Hematopoietic multipotent progenitor cell treated with erythropoietin and hydrocortisone succinate and interleukin-3 and kit ligand, for 6 days (in vitro differentiated cells): ENCODE results near the gene PAPPA2.

Experiments used
- DNase-seq: peaks from one replicate; pipeline ENCODE4 v3.0.0-alpha.2; 2015

The PAPPA2 gene

DNA sequence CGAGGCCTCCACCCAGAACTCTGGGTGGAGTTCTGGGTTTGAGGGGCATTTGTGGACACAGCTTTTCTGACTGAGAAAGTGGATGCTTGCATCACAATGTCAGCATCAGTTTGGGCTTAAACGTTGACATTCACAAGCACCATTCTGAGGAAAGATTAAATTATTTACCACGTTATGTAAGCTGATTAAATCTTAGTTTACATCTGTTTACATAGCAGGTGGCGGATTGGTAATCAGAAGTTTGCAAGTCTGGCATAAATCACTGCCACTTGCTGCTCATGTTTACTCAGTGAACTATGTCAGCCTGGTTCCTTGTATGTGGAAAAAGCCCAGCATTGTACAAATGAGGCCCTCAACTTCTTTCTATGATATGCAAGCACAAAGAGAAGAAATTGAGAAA, 310.1 kb downstream of the PAPPA2 start:
- no peak for DNase-seq

DNA sequence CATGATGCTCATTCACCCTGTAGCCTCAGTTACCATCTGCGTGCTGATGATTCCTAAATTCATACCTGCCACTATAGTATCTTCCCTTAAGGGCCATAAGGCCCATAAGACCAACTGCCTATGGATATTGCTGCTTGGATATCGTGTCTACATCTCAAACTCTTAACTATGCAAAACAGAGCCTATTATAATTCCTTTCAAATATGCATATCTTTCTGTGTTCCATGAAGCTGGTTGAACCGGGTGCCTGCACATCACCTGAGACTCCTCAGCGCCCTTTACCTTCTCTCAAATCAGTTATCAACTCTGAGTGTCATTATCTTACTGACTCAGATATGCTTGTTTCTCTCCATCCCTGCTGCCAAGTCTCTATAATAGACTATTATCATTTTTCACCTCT, 311.2 kb downstream of the PAPPA2 start:
- DNase-seq: no peak

DNA sequence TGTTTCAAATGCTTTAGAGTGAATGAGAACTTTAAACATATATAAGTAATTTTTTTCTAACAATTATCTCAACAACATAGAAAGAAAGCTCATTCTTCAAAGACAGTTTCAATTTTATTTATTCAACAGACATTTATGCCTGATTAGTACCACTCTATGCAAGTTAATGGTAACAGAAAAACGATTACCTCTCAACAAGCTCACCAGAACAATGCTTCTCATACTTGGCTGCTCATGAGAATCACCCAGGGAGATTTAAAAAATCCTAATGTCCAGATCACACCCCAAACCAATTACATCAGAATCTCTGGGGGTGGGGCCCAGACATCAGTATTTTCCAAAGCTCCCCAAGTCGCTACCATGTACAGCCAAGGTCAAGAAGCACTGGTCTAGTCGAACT, 312.4 kb downstream of the PAPPA2 start:
- no peak for DNase-seq

DNA sequence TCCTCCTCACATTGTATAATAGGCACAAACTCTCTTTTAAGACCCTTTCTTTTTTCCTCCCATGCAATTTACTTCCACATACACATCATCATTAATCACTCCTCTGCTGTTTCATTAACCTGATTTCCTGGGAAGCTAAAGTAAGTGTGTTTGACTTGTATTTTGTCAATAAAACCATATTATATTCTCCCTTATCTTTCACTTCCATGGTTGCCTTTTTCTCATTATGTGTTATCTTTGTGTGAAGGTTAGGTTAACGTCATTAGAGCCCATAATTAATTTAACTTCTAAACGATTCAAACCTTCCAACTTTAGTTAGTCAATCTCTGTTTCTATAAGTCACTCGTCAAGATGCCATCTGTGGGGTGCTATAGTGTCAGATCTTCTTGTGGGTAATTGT, 313.0 kb downstream of the PAPPA2 start:
- no peak for DNase-seq

DNA sequence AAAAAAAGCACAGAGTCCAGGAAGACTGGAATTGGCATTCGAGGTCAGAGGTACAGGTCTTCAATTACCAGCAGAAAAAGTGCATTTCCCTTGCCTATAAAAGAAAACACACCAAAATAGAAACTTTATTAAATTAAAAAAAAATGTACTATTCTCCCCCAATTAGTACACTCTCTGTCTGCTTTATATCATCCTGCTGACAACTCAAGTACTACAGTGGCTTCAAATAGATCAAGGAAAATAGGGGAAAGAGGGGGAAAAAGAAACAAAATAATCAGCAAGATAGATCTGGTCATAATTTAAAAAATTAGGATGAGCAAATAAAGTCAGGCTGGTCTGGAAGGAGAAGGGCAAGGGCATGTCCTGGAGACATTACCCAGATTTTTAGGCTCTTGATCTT, 315.1 kb downstream of the PAPPA2 start:
- no peak for DNase-seq

DNA sequence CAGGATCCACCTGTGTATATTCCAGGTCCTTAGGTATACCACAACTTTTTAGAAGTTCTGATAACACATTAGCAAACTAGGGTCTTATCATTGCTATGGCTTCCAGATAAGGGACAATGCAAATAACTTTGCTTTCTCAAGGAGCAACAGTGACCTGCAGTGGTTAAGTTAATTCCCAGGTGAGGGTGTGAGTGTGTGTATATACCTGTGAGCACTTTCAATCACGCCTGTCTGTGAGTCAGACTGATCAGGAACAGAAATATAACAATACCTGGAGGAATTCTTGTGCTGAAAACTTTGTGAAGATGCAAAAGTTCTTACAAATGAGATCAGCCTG, 317.0 kb downstream of the PAPPA2 start:
- DNase-seq: no peak

DNA sequence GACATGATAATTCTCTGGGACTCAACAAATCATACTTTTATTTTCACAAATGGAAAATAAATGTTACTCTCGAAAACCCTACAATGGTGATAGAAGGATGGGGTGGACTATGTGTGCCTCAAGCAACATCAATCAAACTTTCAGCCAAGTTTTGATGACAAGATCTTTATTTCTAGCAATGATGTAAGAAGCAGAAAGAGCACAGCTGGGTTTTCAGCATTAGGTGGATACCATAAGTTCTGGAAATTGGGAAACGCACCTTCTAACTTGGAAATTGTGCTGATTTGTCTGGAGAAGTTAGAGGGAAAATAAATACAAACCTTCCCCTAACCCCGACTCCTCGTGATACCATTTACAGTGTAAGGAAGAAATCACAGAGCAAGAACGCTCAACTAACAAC, 320.3 kb downstream of the PAPPA2 start:
- DNase-seq: no peak

DNA sequence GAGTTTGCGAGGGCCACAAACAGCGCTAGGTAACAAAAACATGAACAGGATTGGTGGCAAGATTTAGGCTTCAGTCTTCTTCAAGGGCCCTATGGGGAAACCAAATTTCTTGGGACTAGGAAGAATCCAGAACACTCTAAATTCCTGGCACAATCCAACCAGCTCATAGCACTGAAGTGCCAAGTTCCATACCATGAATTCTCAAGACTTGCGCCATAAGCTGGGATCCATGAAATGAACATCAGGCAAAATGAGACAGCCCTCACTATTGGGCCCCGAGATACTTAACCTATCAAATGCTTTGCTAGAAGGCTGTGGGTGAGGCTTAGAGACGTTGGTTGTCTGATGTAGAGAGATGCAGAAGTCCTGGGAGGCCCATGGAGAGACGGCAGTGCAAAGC, 322.1 kb downstream of the PAPPA2 start:
- no peak for DNase-seq

DNA sequence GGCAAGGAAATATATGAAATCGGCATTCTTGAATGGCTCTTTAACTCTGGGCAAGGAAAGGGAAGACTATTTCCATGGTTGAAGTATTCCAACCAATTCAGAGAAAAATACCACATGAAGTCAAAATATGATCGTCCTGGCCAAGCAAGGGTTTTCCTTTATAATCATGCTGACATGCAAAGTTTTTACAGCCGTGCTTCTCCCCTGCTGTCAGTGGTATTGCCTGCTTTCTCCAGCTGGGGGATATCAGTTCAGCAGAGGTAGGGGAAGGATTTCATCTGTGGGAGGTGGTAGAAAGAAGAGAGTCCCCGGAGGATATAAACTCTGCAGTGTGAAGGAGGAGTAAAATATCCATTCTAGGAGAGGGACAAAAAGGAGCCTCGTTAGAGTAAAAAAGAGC, 322.8 kb downstream of the PAPPA2 start:
- DNase-seq: no peak

DNA sequence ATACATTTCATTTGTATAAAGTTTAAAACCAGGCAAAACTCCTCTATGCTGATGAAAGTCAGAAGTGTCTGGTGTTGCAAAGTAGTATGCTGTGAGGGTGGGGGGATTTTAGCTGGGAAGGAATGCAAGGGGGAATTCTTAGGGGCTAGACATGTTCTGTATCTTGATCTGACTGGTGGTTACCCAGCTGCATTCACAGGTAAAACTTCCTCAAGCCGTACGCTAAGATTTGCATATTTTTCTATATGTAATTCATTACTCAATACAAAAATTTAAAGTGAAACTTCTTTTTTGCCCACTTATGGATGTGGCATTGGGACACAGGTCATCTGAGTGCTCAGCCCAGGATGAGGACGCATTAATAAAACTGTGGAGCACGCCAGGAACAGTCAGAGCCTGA, 323.3 kb downstream of the PAPPA2 start:
- no peak for DNase-seq

DNA sequence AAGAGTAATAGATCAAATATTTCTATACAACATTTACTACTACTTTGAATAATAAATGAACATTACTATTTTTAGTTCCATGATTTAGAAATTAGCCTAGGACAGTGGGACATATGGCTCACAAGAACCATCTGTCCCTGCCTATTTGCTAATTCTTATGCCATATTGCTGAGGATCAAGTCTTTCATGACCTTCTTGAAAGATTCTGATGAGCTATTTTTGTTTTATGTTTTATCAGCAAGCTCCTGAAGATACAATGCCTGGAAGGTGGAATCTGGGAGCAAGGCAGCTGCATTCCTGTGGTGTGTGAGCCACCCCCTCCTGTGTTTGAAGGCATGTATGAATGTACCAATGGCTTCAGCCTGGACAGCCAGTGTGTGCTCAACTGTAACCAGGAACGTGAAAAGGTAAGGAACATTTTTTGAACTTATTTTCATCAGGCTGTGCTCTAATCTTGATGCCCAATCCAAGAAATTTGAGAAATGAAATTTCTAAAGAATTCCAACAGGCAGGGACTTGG, 326.7 kb downstream of the PAPPA2 start:
- DNase-seq: no peak

DNA sequence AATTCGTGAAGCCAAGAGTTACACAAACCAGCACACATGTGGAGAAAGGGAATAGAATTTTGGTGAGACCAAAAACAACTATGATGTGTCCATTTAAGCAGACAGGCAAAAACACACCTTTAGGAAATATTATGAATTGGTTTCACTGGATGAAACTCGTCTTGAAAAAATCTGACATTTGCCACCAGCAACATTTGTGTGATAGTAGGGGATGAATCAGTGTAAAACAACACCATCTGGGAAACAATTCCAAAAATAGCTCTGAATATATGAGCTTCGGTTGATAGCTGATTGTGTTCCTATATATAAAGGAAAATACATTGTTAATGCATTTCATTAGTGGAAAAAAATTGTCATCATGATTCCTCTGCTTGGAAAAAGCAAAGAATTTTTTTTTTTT, 327.8 kb downstream of the PAPPA2 start:
- no peak for DNase-seq

DNA sequence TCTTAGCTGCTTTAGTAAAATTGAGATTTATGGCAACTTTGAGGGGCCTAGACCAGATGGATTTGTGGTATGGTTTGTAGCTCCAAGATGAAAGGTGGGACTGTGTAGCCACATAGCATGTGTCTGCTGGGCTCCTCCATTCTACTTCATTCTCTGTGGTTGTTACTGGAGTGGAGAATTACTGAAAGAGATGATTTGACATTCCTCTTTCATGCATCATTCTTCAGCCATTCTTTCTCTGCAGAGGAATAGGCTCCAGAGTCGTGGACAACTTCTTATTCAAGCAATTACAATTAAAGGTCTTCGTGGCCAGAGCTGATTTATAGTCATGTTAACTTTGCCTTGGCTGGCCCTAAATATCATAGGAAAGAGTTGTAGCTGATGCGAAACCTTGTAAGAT, 328.9 kb downstream of the PAPPA2 start:
- DNase-seq: no peak

DNA sequence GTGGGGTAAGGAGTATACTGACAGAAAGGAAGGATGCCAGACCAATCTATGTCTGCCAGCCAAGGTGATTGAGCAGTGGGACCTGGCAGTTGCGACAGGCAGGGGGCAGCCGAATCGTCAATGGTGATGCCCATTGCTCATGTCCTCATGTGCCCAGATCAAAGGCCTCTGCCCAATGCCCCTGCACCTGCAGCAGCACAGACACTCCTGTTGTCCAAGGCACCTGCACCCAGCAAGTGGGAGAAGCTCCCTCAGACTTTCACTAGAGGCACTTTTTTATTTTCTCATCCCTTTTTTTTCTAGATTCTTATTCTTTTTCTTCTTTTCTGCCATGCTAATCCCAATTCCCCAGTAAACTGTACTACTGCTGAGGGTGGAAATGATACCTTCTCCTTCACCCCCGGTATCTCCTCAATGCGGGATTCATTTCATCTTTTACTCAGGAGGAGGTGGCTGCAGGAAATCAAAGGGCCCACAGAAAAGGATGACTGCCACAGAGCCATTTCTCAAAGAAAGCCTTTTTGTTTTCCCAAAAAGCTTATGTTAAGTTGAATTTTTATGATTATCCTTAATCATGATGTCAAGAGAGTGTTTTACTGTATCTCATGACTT, 332.0 kb downstream of the PAPPA2 start:
- DNase-seq: no peak

DNA sequence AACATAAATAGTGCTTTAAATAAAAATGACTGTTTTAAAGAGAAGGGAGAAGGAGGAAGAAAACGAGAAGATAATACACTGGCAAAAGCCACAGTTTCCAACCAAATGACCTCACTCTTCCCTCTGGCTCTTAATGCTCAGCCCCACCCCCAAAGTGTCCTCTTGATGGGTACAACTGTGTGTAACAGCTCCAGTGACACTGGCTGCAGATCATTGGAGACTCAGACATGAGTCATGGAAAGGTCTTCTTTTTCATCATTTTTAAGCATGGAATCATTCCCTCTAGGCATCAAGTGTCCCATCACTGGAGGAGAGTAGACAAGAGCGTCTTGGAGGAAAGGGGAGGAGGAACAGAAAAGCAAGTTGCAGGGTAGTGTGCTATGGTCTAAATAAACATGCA, 333.0 kb downstream of the PAPPA2 start:
- no peak for DNase-seq

DNA sequence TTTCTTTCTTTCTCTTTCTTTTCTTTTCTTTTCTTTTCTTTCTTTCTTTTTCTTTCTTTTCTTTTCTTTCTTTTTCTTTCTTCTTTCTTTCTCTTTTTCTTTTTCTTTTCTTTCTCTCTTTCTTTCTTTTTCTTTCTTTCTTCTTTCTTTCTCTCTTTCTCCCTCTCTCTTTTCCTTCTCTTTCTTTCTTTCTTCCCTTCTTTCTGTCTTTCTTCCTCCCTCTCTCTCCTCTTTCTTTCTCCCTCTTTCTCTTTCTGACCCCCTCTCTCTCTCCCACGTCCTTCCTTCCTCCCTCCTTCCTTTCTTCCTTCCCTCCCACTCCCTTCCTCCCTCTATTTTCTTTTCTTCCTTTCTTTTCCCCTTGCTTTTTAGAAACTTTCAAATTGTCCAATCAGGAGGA, 333.6 kb downstream of the PAPPA2 start:
- no peak for DNase-seq

DNA sequence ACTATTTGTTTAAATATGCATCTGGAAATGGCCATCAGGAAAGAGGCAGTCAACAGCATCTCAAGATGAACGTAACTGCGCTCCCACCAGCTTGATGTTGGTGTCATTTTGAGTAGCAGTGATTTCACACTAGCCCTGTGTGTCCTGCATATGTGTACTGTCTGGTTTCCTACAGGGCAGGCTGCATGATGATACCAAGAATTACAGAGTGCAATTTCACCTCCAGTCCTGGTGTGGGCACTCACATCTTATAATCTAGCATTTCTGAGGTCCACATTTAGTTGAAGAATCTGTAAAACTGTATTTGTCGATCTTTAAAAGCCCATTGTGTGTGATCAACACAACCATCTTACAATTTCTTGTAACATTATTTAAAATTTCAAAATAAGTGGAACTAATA, 336.4 kb downstream of the PAPPA2 start:
- no peak for DNase-seq

DNA sequence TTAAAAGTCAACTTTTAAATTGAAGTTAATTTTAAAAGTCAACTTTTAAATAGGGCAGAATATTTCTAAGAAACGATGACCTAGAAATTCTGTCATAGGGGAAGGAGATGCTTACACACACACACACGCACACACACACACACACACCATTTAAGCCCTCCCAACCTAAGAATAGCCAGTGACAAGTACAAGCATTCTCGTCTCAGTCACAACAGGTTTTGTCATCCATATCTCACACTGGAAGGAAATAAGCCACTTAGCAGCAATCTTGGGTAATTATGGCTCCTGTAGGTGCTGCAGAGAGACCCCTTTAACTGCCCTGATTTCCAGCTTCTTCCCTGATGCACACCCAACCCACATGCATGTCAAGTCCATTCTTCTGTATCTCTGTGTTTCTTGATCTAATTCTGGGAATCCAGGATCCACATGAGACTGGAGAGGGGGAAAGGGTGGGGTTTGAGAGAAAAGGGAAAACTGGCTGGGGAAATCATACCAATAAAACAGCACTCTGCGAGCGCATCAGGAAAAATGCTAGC, 338.1 kb downstream of the PAPPA2 start:
- no peak for DNase-seq

DNA sequence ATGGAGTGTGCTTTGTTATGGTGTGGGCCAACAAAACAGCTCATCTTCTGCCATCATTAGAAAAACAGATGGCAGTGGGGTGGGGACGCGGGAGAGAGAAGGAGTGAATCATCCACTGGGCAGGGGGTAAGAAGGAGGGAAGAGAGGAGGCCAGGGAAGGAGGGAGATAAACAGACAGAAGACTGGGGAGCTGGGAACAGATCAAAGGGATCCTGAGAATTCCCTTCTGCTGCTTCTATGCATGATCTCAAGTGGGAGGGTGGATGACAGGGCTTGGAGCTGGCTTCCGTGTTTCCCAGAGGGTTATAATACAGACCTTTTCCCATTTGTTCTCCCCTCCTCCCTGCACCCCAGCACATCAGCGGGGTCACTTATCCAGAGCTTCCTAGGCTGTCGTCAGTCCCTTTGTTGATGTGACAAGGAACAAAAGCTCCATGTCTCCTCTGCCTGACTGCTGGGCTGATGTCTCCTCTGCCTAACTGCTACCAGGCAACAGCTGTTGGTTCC, 338.6 kb downstream of the PAPPA2 start:
- DNase-seq: no peak

DNA sequence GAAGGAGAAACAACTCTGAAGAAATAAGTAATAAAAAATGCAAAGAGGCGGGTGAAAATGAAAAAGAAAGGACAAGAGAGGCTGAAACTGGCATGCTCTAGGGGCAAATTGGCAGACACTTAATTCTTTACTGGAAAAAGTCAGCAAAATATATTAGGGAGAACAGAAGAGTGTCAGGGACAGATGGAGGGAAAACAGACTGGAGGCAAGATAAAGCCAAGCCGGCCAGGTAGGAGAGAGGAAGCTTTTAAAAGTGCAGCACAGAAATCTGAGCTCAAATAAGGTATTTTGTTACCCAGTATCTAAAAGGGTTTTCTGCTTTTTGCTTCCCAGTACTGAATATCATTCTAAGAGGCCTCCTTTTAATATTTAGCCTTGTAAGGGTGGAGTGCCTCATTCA, 339.3 kb downstream of the PAPPA2 start:
- no peak for DNase-seq

DNA sequence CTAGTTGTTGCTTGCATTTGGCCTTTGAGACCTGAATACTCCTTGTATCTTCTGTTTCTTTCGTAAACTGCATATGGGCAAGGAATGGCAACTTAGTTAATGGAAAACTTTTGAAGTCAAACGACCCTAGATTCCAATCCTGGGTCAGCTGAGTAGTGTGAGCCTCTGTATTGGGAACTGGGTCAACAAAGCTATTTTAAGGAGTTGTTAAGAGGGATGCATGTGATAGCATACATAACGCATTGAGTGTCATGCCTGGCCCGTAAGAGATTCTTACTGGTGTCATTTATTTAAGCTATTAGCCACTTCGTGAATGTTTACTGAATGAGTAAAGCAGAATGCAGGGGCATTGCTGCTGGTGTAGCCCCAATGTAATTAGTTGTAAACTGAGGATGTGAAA, 340.1 kb downstream of the PAPPA2 start:
- DNase-seq: no peak

DNA sequence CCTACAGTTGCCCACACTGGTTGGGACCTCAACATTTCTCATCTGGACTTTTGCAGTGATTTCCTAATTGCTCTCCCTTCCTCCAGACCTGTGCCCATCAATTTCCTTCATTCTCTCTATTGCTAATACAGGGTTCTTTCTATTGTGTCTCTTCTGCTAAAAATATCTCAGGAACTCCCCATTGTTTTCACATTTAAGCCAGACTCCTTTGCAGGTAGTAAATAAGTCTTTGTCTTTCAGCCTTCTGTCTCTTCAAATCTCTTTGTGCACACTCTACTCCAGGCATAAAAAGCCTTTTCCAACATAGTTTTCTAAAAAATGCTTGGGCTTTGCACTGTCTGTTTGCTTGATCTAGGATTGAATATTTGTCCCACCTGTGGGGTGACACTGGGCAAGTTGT, 340.6 kb downstream of the PAPPA2 start:
- no peak for DNase-seq

DNA sequence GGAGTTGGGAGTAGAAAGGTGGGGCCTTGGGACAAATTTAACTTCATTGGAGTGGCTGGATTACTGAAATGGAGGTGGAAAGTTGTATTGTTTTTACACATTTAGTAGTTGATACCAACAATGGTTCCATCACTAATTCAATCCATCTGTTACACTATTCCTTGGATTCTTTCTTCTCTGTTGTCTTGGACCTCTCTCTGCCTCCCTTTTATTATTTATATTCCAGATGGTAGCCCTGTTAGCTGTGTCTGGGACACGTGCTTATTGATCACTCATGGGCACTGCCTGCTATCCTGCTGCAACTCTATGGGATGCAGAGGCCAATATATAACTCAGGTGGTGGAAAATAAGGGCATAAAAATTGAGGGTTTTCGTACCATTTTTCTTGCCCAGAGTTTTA, 346.3 kb downstream of the PAPPA2 start:
- DNase-seq: no peak

DNA sequence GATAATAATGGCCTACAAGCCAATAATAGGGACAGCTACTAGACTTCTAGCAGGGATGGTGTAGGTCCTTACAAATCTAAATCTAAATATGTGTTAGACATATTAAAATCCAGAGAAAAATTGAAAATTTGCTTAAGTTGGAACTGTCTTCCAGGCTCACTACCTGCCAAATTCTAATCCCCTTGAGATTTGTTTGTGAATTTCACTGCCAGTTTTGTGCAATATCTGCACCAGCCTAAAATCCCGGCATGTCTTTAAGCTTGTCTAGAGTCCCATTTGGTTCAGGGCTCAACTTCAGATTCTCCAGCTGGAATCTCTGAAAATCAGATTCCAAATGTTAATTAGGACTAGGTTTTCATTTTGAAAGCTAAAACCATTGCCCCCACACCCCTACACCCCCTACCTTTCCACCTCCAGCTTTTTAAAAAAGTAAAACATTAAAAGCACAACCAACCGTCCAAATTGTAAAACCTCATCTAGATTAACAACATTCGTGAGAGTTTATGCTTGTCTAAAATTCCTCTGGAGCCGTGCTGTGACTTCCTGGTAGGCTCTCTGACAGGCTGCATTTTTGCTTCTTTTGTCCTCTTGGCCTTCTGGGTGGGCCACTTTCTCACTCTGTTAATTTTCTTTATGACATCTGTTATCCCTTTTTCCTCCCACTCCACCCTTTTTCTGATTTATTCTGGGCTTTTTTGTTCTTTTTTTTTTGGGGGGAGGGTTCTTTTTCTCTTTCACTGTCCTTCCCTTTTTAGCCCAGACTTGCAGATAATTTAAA, 348.7 kb downstream of the PAPPA2 start:
- no peak for DNase-seq

DNA sequence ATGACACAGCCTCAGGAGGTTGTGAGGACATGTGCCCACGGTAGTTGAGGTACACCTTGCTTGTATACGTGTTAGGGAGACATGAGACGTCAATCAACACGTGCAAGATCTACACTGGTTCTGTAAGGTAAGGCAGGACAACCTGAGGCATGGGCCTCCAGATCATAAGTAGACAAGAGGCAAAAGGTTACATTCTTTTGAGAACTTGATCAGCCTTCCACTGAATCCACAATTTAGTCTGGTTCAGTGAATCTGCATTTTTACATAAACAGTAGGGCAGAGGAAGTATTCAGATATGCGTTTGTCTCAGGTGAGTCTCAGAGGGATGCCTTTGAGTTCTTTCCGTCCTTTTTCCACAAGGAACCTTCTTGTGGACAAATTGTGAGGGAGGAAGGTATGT, 352.6 kb downstream of the PAPPA2 start:
- no peak for DNase-seq
